ENCODE results near the gene KIAA0825. TPM values are rescaled to one million over a fixed set of nuclear protein-coding genes. Genes with fewer than 3 reads are reported as not detected.
"Not testable (repeated sequence)": the region's sequence is repeated elsewhere in the genome, so short reads cannot be mapped to it uniquely, and the experiment has no call there.

Gene KIAA0825
- total and polyA plus RNA-seq, 2 experiments from 2014 or later: 1.7 to 1.8 TPM

- DNase-seq (ENCODE audit: low spot score); H3K79me2 ChIP-seq (replicated peaks; ENCODE audit: insufficient read depth); H3K27me3 ChIP-seq (ENCODE audit: insufficient read depth); H3K27ac ChIP-seq (ENCODE audit: low read depth); H3K4me1 Mint-ChIP-seq; H4K20me1 ChIP-seq (replicated peaks; ENCODE audit: insufficient read depth); H3K27ac Mint-ChIP-seq; H3K4me1 ChIP-seq (ENCODE audit: insufficient read depth); H3K4me3 ChIP-seq; H3K9me2 ChIP-seq (ENCODE audit: insufficient read depth); H3K36me3 ChIP-seq (ENCODE audit: insufficient read depth); H3F3A ChIP-seq (replicated peaks; ENCODE audit: low read depth); H3K4me2 ChIP-seq; H2AFZ ChIP-seq; H3K9me3 Mint-ChIP-seq; H3K27me3 Mint-ChIP-seq (ENCODE audit: insufficient read depth, low read depth, poor library complexity); H3K4me3 Mint-ChIP-seq; ATAC-seq: not testable (repeated sequence)
- H3K36me3 Mint-ChIP-seq (ENCODE audit: low read depth): peaks cover 19% of the 10 kb centered on the region
These were observed 447.3 kb downstream of the KIAA0825 start for GRCh38 chr5:94171070-94171469.

- H3K9me3 Mint-ChIP-seq; H3K27ac Mint-ChIP-seq; H3K27me3 Mint-ChIP-seq (ENCODE audit: insufficient read depth, low read depth, poor library complexity); H4K20me1 ChIP-seq (replicated peaks; ENCODE audit: insufficient read depth); H3F3A ChIP-seq (replicated peaks; ENCODE audit: low read depth); H3K36me3 ChIP-seq (ENCODE audit: insufficient read depth); H3K4me1 Mint-ChIP-seq; H3K4me1 ChIP-seq (ENCODE audit: insufficient read depth); H3K4me2 ChIP-seq; H3K4me3 ChIP-seq; H3K27ac ChIP-seq (ENCODE audit: low read depth); H3K4me3 Mint-ChIP-seq; ATAC-seq; DNase-seq (ENCODE audit: low spot score); H3K9me2 ChIP-seq (ENCODE audit: insufficient read depth); H2AFZ ChIP-seq; H3K27me3 ChIP-seq (ENCODE audit: insufficient read depth): not testable (repeated sequence)
- H3K79me2 ChIP-seq (replicated peaks; ENCODE audit: insufficient read depth): peaks cover 13% of the 10 kb centered on the region
- peaks cover 19% of the 10 kb centered on the region for H3K36me3 Mint-ChIP-seq (ENCODE audit: low read depth)
These were observed 448.2 kb downstream of the KIAA0825 start for GRCh38 chr5:94170158-94170557.

- ATAC-seq (no peak), DNase-seq (ENCODE audit: low spot score) (no peak)
- Mint-ChIP-seq H3K4me1 (no peaks in the 10 kb centered on the region), H3K27me3 (ENCODE audit: insufficient read depth, low read depth, poor library complexity) (peaks cover 1% of the 10 kb centered on the region), H3K9me3 (peaks cover 5% of the 10 kb centered on the region; the same call in 1 of the 3 replicates), H3K4me3 (no peak overlapping the region), H3K27ac (no peak overlapping the region), H3K36me3 (ENCODE audit: low read depth) (peaks cover 24% of the 10 kb centered on the region)
- H3K79me2 ChIP-seq (replicated peaks; ENCODE audit: insufficient read depth): peaks cover 13% of the 10 kb centered on the region
- H3K36me3 ChIP-seq (ENCODE audit: insufficient read depth): no peaks in the 10 kb centered on the region
- no peaks in the 10 kb centered on the region for H3K27me3 ChIP-seq (ENCODE audit: insufficient read depth)
- no peaks in the 10 kb centered on the region for H3F3A ChIP-seq (replicated peaks; ENCODE audit: low read depth)
- no peaks in the 10 kb centered on the region for H4K20me1 ChIP-seq (replicated peaks; ENCODE audit: insufficient read depth)
- no peak overlapping the region for H3K4me3 ChIP-seq
- no peak overlapping the region for H3K27ac ChIP-seq (ENCODE audit: low read depth)
- no peaks in the 10 kb centered on the region for H3K4me1 ChIP-seq (ENCODE audit: insufficient read depth)
- no peak overlapping the region for H2AFZ ChIP-seq
- H3K4me2 ChIP-seq: no peak overlapping the region
- H3K9me2 ChIP-seq (ENCODE audit: insufficient read depth): no peaks in the 10 kb centered on the region
- TF ChIP-seq ETS1 (IDR thresholded peaks at IDR 0.05) (no peak), ZNF331 (CRISPR knock-in tag; IDR thresholded peaks at IDR 0.05; ENCODE audit: low read depth) (no peak), CREB1 (CRISPR knock-in tag; IDR thresholded peaks at IDR 0.05; ENCODE audit: low read depth) (no peak), REST (IDR thresholded peaks at IDR 0.05; ENCODE audit: unreplicated experiment) (no peak), NANOG (IDR thresholded peaks at IDR 0.05; ENCODE audit: borderline replicate concordance) (no peak), POLR2AphosphoS5 (IDR thresholded peaks at IDR 0.05; ENCODE audit: low read depth) (no peak), ZNF114 (CRISPR knock-in tag; IDR thresholded peaks at IDR 0.05) (no peak), EZH2 (IDR thresholded peaks at IDR 0.05; ENCODE audit: low read depth, unreplicated experiment) (no peak), EZH2phosphoT487 (IDR thresholded peaks at IDR 0.05; ENCODE audit: unreplicated experiment) (no peak), STAT1 (IDR thresholded peaks at IDR 0.05; ENCODE audit: unreplicated experiment) (no peak)
- TF ChIP-seq, protein P1, sequence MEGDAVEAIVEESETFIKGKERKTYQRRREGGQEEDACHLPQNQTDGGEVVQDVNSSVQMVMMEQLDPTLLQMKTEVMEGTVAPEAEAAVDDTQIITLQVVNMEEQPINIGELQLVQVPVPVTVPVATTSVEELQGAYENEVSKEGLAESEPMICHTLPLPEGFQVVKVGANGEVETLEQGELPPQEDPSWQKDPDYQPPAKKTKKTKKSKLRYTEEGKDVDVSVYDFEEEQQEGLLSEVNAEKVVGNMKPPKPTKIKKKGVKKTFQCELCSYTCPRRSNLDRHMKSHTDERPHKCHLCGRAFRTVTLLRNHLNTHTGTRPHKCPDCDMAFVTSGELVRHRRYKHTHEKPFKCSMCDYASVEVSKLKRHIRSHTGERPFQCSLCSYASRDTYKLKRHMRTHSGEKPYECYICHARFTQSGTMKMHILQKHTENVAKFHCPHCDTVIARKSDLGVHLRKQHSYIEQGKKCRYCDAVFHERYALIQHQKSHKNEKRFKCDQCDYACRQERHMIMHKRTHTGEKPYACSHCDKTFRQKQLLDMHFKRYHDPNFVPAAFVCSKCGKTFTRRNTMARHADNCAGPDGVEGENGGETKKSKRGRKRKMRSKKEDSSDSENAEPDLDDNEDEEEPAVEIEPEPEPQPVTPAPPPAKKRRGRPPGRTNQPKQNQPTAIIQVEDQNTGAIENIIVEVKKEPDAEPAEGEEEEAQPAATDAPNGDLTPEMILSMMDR (conservative IDR thresholded peaks at IDR 0.05; ENCODE audit: low read depth in 2 of 2): no peak
These were observed 450.3 kb downstream of the KIAA0825 start for GRCh38 chr5:94168151-94168550.

Data from GM23338 (cell line).